GM12891 (cell line): ENCODE data around the gene TSC22D3. TPM values are rescaled to one million over a fixed set of nuclear protein-coding genes. Genes with fewer than 3 reads are reported as not detected.
"Not testable (repeated sequence)": the region's sequence is repeated elsewhere in the genome, so short reads cannot be mapped to it uniquely, and the experiment has no call there.

ENCODE experiments used
- DNase-seq: peaks from one replicate; pipeline ENCODE4 v3.0.0; 2011; ENCODE audit warnings: low spot score; ENCODE audit not compliant: insufficient read length
- FAIRE-seq: peaks from 2 replicates; lab custom pipeline; 2011; peaks lifted over from hg19 to GRCh38; lab: Jason Lieb, UNC
- PAX5 ChIP-seq: IDR thresholded peaks from 2 replicates; pipeline ENCODE4 v1.6.1; 2011; ENCODE audit warnings: low read length, moderate library complexity, mild to moderate bottlenecking; ENCODE audit not compliant: insufficient read depth, severe bottlenecking
- POLR2A ChIP-seq: IDR thresholded peaks from 2 replicates; pipeline ENCODE4 v1.6.1; 2011; ENCODE audit warnings: low read depth, low read length, control low read depth
- POLR2AphosphoS5 ChIP-seq: IDR thresholded peaks from 2 replicates; pipeline ENCODE4 v1.6.1; 2011; ENCODE audit warnings: low read depth, low read length, control low read depth
- POU2F2 ChIP-seq: IDR thresholded peaks from 2 replicates; pipeline ENCODE4 v1.6.1; 2011; ENCODE audit warnings: low read depth, mild to moderate bottlenecking, control low read depth, low read length, moderate library complexity
- SPI1 ChIP-seq: IDR thresholded peaks from 2 replicates; pipeline ENCODE4 v1.6.1; 2011; ENCODE audit warnings: low read depth, low read length, control low read depth
- TAF1 ChIP-seq: IDR thresholded peaks from 2 replicates; pipeline ENCODE4 v1.6.1; 2011; ENCODE audit warnings: low read depth, low read length, control low read depth
- polyA plus RNA-seq: library from polyadenylated mRNA; unstranded; fragments of >200 nt; gene quantifications from one replicate; pipeline ENCODE4 v1.2.1, GENCODE V29; 2012; ENCODE audit warnings: low read depth, missing spikeins, inconsistent platforms; ENCODE audit not compliant: missing spikeins

TSC22D3 gene
- polyA plus RNA-seq, result 53.8 TPM

DNA sequence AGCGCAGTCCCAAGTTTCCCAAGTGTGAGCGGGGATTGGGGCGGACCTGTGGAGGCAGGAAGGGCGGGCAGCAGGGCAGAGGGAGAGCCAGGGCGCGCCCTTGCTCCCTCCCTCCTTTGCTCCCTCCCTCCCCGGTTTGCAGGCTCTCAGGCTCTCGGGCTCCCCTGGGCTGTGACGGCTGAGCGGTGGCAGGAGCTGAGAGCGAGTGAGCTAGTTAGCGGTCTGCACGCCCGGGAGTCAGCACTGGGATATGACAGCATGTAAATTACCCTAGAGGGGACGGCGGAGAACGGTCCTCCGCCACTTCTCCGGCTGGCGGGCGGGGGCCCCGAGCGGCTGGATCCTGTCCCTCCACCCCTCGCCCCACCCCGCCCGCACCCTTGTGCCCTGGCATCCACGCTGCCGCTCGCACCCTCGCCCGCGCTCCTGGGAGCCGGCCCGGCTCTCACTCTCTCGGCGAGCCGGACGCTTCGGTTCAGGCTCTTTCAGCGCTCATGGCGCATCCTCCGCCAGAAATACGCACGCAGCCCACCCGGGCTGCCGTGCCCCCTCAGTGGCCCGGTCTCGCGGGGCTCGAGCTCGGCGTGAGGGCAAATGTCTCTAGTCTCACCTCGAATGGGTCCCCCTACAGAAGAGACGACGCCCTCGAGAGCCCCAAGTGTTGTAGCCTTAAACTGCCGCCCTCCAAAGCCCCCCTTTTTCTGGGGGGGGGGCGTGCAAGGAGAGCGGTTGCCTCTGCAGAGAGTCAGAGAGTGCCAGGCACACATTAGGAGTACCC is at the start of gene TSC22D3:
TSS of gene TSC22D3 (minus strand) at position 54 of the 778 bp plus-strand sequence. CDS start 368 bp downstream, outside the sequence.
- TF ChIP-seq POU2F2 (no peak), POLR2A (no peak), POLR2AphosphoS5 (no peak), TAF1 (no peak), PAX5 (no peak)
- peak; percentile 60 for DNase-seq
- peak; percentile 85 for FAIRE-seq

DNA sequence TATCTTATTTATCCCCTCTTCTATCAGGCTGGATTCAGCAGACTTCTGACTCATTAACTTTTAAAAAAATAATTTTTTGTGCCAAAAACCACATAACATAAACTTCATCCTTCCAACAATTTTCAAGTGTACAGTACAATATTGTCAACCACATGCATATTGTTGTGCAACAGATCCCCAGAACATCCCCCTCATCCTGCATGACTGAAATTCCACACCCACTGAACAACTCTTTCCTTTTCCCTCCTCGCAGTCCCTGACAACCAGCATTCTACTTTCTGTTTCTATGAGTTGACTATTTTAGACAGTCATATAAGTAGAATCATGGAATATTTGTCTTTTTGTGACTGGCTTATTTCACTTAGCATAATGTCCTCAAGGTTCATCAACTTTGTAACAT is 47.9 kb upstream of the TSC22D3 start:
- DNase-seq, result no peak
- TF ChIP-seq SPI1, result no peak
- no peak for TF ChIP-seq POU2F2
- FAIRE-seq, result no peak

- no peak for DNase-seq
- FAIRE-seq, result no peak
- TF ChIP-seq TAF1 (no peak), PAX5 (no peak), POLR2AphosphoS5 (no peak), POU2F2 (no peak), SPI1 (no peak), POLR2A (no peak)
Observed at GRCh38 chrX:107823042-107823441, 47.5 kb upstream of the TSC22D3 start.

DNA sequence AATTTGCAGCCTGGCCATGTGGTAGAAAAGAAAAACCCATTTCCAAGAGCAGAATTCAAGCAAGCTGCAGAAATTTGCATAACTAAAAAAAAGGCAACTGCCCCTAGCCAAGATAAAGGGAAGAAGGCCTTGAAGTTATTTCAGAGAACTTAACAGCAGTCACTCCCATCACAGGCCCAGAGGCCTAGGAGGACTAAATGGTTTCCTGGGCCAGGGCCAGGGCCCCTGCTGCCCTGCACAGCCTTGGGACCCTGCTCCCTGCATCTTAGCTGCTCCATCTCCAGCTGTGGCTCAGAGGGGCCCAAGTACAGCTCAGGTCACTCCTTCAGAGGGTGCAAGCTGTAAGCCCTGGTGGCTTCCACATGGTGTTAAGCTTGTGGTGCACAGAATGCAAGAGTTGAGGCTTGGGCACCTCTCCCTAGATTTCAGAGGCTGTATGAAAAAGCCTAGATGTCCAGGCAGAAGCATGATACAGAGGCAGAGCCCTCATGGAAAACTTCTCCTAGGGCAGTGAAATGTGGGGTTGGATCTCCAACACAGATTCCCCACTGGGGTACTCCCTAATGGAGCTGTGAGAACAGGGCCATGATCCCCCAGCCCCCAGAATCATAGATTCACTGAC is 43.4 kb upstream of the TSC22D3 start:
- FAIRE-seq (no peak), DNase-seq (no peak)

GRCh38 chrX:107810053-107810452 is 34.5 kb upstream of the TSC22D3 start:
- FAIRE-seq, DNase-seq: not testable (repeated sequence)

More for the DNA sequence above, 43.4 kb upstream of the TSC22D3 start:
- TF ChIP-seq POU2F2 (no peak), POLR2AphosphoS5 (no peak), PAX5 (no peak), SPI1 (no peak), POLR2A (no peak), TAF1 (no peak)

GRCh38 chrX:107805179-107805578 is 29.6 kb upstream of the TSC22D3 start:
- FAIRE-seq (no peak), DNase-seq (no peak)
- TF ChIP-seq TAF1 (no peak), POLR2AphosphoS5 (no peak), POLR2A (no peak), POU2F2 (no peak), SPI1 (no peak), PAX5 (no peak)

DNA sequence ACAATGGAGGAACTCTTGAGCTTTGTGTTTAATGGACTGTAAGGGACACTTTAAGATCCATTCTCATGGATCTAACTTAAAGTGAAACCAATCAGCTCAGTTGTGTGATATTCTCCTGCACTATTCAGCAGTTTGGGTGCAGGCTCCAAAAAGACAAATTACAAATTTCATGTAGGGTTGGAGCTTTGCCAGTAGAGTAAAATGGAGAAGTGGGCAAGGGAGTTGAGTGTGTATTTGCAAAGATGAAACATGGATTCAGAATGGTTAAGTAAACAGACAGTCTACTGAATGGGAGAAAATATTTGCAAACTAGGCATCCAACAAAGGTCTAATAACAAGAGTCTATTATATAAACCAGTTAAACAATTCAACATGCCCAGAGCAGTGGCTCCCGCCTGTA is 28.8 kb upstream of the TSC22D3 start:
- DNase-seq, result no peak
- no peak for TF ChIP-seq PAX5
- TF ChIP-seq POLR2AphosphoS5, result no peak
- TF ChIP-seq TAF1, result no peak
- TF ChIP-seq POLR2A, result no peak
- FAIRE-seq, result no peak

GRCh38 chrX:107787827-107788226 is 12.2 kb upstream of the TSC22D3 start:
- TF ChIP-seq SPI1 (no peak), POLR2A (no peak), TAF1 (no peak), POLR2AphosphoS5 (no peak)
- DNase-seq, result no peak
- no peak for FAIRE-seq

DNA sequence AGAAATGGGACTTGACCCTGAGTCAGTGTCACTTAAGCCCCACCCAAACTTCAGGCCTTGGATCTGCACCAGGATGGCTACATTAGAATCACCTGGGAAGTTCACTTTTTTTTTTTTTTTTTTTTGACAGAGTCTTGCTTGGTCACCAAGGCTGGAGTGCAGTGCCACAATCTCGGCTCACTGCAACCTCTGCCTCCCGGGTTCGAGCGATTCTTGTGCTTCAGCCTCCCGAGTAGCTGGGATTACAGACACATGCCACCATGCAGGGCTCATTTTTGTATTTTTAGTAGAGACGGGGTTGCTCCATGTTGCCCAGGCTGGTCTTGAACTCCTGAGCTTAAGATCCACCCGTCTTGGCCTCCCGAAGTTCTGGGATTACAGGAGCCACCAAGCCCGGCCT is 4.9 kb upstream of the TSC22D3 start:
- FAIRE-seq (no peak), DNase-seq (no peak)
- no peak for TF ChIP-seq PAX5
- no peak for TF ChIP-seq SPI1
- no peak for TF ChIP-seq TAF1
- TF ChIP-seq POU2F2, result no peak
- no peak for TF ChIP-seq POLR2A
- no peak for TF ChIP-seq POLR2AphosphoS5

- no peak for TF ChIP-seq POLR2AphosphoS5
- no peak for TF ChIP-seq SPI1
- FAIRE-seq (no peak), DNase-seq (no peak)
Observed at GRCh38 chrX:107777536-107777832, 1.9 kb upstream of the TSC22D3 start, which contains the start of gene NCBP2L. TSS of gene NCBP2L (plus strand) at chrX:107777733. CDS start at chrX:107794221, 16,488 bp downstream.
